ENCODE measurements around the gene CDC42EP5. TPM values are rescaled to one million over a fixed set of nuclear protein-coding genes. Genes with fewer than 3 reads are reported as not detected.

Gene CDC42EP5
- total and polyA plus RNA-seq, 3 donors from 2014 or later: 7.8 to 11.9 (median 10.2) TPM

DNA sequence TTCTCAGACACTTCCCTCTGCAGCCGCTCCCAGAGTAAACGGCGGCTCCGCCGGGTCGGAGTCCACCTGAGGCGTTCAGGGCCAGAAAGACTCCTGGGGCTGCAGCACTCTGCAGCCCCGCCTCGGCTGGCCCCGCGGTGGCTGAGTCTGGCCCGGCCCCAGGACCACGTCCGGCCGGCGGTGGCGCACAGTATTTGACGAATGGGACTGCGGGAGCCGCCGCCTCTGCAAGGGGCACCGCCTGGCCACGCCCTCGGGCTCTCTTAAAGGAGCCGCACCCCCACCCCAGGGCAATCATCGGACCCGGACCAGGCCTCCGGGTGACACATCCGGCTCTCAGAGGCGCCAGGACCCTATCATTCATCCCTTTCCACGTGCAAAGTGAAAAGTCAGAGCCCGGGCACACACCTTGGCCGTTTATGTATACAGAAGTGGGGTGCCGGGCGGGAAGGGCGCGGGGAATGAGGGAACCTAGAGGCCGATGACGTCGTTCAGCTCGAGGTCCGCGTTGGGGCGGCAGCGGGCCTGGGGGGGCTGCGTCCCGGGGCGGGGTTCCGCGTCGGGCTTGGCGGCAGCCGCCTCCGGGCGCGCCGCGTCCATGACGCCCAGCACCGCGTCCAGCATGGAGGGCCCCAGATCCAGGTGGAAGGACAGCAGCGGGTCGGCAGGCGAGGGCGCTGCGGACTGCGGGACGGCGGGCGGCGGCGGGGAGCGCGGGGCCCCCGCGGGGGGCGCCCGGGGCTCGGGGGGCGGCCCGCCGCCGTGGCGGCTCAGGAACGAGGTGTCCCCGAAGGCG lies 8.3 kb downstream of the CDC42EP5 start:
- intact Hi-C loops (cut with DNase I; ENCODE audit: low total_unique reads): no loop called here
- WGBS, 2 donors: 36 to 45% methylated on average over 4 to 85 of the region's 87 CpGs
- Histone ChIP-seq H3K27me3 (no peaks in the 10 kb centered on the region), H3K4me3 (peak overlapping the region; percentile 59 to 69), H3K4me1 (peaks cover 7% of the 10 kb centered on the region), H3K36me3 (ENCODE audit: low read depth, missing control alignments) (no peaks in the 10 kb centered on the region), H3K9me3 (no peaks in the 10 kb centered on the region), H3K27ac (peak overlapping the region; percentile 82 to 95)
- TF ChIP-seq, protein P1, sequence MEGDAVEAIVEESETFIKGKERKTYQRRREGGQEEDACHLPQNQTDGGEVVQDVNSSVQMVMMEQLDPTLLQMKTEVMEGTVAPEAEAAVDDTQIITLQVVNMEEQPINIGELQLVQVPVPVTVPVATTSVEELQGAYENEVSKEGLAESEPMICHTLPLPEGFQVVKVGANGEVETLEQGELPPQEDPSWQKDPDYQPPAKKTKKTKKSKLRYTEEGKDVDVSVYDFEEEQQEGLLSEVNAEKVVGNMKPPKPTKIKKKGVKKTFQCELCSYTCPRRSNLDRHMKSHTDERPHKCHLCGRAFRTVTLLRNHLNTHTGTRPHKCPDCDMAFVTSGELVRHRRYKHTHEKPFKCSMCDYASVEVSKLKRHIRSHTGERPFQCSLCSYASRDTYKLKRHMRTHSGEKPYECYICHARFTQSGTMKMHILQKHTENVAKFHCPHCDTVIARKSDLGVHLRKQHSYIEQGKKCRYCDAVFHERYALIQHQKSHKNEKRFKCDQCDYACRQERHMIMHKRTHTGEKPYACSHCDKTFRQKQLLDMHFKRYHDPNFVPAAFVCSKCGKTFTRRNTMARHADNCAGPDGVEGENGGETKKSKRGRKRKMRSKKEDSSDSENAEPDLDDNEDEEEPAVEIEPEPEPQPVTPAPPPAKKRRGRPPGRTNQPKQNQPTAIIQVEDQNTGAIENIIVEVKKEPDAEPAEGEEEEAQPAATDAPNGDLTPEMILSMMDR (IDR thresholded peaks at IDR 0.05): no peak
- no peak for TF ChIP-seq POLR2A (IDR thresholded peaks at IDR 0.05)
- peak; percentile 95 for DNase-seq

DNA sequence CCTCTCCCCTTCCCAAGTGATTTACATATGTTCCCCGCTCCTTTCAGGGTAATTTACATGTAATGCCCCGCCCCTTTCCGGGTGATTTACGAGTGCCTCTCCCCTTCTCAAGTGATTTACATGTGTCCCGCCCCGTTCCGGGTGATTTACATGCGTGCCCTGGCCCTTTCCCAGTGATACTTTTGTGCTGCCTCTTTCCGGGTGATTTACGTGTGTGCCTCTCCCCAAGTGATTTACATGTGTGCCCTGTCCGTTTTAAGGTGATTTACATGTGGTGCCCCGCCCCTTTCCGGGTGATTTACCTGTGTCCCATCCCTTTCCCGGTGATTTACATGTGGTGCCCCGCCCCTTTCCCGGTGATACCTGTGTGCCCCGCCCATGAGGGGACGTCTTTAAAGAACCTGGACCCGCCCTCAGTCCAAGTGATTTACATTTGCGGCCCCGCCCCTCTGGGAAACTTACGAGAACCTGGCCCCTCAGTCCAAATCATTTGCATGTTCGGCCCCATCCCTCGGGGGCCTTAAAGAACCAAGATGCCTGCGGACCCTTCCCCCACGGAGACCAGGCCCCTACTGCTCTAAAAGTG lies 9.0 kb downstream of the CDC42EP5 start:
- peak overlapping the region; percentile 59 to 69 for H3K4me3 ChIP-seq
- peaks cover 10% of the 10 kb centered on the region for H3K4me1 ChIP-seq
- H3K9me3 ChIP-seq: no peaks in the 10 kb centered on the region
- DNase-seq: peak; percentile 97
- H3K27me3 ChIP-seq: no peaks in the 10 kb centered on the region
- WGBS, 2 donors: 4 to 5% methylated on average over 22 to 26 of the region's 26 CpGs
- no peaks in the 10 kb centered on the region for H3K36me3 ChIP-seq (ENCODE audit: low read depth, missing control alignments)
- intact Hi-C loops (cut with DNase I; ENCODE audit: low total_unique reads): no loop called here
- no peak for TF ChIP-seq POLR2A (IDR thresholded peaks at IDR 0.05)
- TF ChIP-seq, protein P1 (IDR thresholded peaks at IDR 0.05): no peak
- H3K27ac ChIP-seq: peak overlapping the region; percentile 82 to 95

DNA sequence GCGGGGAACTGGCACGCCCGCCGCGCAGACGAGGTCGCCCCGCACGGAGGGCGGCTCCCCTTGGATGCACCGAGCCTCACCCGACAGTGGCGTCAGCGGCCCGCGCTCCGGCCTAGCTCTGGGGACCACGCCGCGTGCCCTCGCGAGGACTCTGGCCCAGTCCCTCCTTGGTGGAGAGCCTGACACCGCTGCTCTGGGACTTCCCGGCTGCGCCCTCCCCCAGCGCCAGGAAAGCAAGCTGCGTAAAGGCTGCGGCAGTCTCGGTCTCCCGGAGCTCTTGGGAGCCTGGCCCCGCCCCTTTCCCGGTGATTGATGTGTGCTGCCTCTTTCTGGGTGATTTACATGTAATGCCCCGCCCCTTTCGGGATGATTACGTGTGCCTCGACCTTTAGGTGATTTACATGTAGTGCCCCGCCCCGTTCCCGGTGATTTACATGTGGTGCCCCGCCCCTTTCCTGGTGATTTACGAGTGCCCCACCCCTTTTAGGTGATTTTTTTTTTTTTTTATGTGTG lies 9.5 kb downstream of the CDC42EP5 start, which contains the start of gene LENG9:
LENG9 (minus strand) TSS at position 248 of the 513 bp plus-strand sequence. CDS start 252 bp downstream, outside the sequence.
- WGBS, 2 donors: 0 to 1% methylated on average over 9 to 41 of the region's 41 CpGs
- no peaks in the 10 kb centered on the region for H3K36me3 ChIP-seq (ENCODE audit: low read depth, missing control alignments)
- no peaks in the 10 kb centered on the region for H3K9me3 ChIP-seq
- peak within 1 kb of the TSS; percentile 82 to 95 for H3K27ac ChIP-seq
- TF ChIP-seq, protein P1 (IDR thresholded peaks at IDR 0.05): no peak
- TF ChIP-seq POLR2A (IDR thresholded peaks at IDR 0.05): peak; percentile 68
- peaks cover 11% of the 10 kb centered on the region for H3K4me1 ChIP-seq
- DNase-seq: peak; percentile 100
- H3K27me3 ChIP-seq: no peaks in the 10 kb centered on the region
- intact Hi-C loops (cut with DNase I; ENCODE audit: low total_unique reads): no loop called here
- peak within 1 kb of the TSS; percentile 59 to 69 for H3K4me3 ChIP-seq

DNA sequence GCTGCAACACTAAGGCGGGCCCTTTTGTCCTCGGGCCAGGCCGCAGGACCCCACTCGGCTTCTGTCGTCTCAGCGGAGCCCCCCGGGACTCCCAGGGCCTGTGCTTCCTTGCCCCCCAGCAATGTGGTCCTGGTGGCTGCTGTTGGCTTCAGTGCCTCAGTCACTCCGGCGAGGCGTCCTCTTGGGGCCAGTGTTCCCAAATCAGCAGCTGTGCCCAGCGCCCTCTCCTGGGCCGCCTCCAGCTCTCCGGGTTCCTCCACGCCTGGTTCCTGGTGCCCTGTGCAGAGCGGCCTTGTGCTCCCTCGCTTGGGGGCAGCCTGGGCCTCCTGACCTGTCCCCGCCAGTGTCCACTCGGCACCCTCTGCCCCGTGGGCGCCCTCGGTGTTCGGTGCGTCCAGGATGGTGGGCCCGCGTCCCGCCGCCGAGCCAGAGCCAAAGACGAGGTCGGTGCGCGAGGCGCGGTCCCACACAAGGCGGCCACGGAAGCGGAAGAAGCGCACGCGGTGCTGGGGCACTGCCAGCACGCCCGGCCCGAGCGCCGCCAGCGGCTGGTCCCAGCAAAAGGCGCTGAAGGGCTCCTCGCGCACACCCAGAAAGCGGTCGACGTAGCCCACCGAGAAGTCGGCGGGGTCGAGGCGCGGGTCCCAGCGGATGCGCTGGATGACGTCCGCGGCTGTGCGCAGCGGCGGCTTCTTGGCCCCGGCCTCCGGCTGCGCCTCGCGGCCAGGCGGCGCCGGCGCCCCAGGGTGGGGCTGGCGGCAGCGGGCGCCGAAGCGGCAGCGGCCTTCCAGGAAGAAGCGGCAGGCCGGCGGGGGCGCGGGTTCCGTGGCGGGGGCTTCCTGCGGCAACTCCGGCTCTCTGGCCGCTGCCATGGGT lies 10.2 kb downstream of the CDC42EP5 start:
- intact Hi-C loops (cut with DNase I; ENCODE audit: low total_unique reads): no loop called here
- peaks cover 11% of the 10 kb centered on the region for H3K4me1 ChIP-seq
- H3K36me3 ChIP-seq (ENCODE audit: low read depth, missing control alignments): no peaks in the 10 kb centered on the region
- TF ChIP-seq POLR2A (IDR thresholded peaks at IDR 0.05): no peak
- TF ChIP-seq, protein P1 (IDR thresholded peaks at IDR 0.05): no peak
- DNase-seq: peak; percentile 63
- peak overlapping the region; percentile 59 to 69 for H3K4me3 ChIP-seq
- H3K27ac ChIP-seq: peak overlapping the region; percentile 82 to 95
- 3 to 5% methylated on average over 12 to 80 of the region's 91 CpGs for WGBS, 2 donors
- no peaks in the 10 kb centered on the region for H3K27me3 ChIP-seq
- no peaks in the 10 kb centered on the region for H3K9me3 ChIP-seq
